Smooth muscle cell (in vitro differentiated cells): ENCODE measurements around the gene NPTX1. TPM values are rescaled to one million over a fixed set of nuclear protein-coding genes. Genes with fewer than 3 reads are reported as not detected.

Source experiments
- DNase-seq: peaks from one replicate; lab custom pipeline; 2025; ENCODE audit not compliant: unreplicated experiment; lab: John Stamatoyannopoulos, UW
- H2AFZ ChIP-seq: fragments of 200-600 bp; sonication (generic); 2 replicates; pipeline ENCODE4 v1.6.0; 2016; ENCODE audit warnings: antibody characterized with exemption, low read depth, mild to moderate bottlenecking
- H3F3A ChIP-seq: fragments of 200-600 bp; sonication (generic); 2 replicates; pipeline ENCODE4 v1.6.0; 2017; ENCODE audit warnings: antibody characterized with exemption, low read depth
- H3K27ac ChIP-seq: fragments of 200-600 bp; sonication (generic); 2 replicates; pipeline ENCODE4 v1.5.1; 2016; ENCODE audit warnings: low read depth, mild to moderate bottlenecking
- H3K27me3 ChIP-seq: fragments of 200-600 bp; sonication (generic); 2 replicates; pipeline ENCODE4 v1.6.1; 2016; ENCODE audit warnings: low read depth, mild to moderate bottlenecking
- H3K36me3 ChIP-seq: fragments of 200-600 bp; sonication (generic); 2 replicates; pipeline ENCODE4 v1.5.1; 2016; ENCODE audit warnings: low read depth
- H3K4me1 ChIP-seq: fragments of 200-600 bp; sonication (generic); 2 replicates; pipeline ENCODE4 v1.5.1; 2016; ENCODE audit warnings: low read depth
- H3K4me2 ChIP-seq: fragments of 200-600 bp; sonication (generic); 2 replicates; pipeline ENCODE4 v1.6.0; 2016; ENCODE audit warnings: mild to moderate bottlenecking
- H3K4me3 ChIP-seq: fragments of 200-600 bp; sonication (generic); 2 replicates; pipeline ENCODE4 v1.5.1; 2016; ENCODE audit warnings: mild to moderate bottlenecking
- H3K79me2 ChIP-seq: fragments of 200-600 bp; sonication (generic); 2 replicates; pipeline ENCODE4 v1.6.0; 2016; ENCODE audit warnings: low read depth, mild to moderate bottlenecking
- H3K9ac ChIP-seq: fragments of 200-600 bp; sonication (generic); 2 replicates; pipeline ENCODE4 v1.6.0; 2016; ENCODE audit warnings: low read depth
- H3K9me3 ChIP-seq: fragments of 200-600 bp; sonication (generic); replicated peaks from 2 replicates; pipeline ENCODE4 v1.5.1; 2016; ENCODE audit warnings: low read depth
- H4K20me1 ChIP-seq: fragments of 200-600 bp; sonication (generic); 2 replicates; pipeline ENCODE4 v1.6.0; 2016; ENCODE audit warnings: low read depth
- WGBS: methylation state at CpG from one replicate; pipeline ENCODE4 v1.1.7; 2016; ENCODE audit warnings: low lambda C conversion rate; 5-methylcytosine and 5-hydroxymethylcytosine counted together
- polyA plus RNA-seq: library from polyadenylated mRNA; unstranded; fragments of >200 nt; fragmentation: Nextera tagmentation; extraction: Ambion mirVana; gene quantifications from 2 replicates; pipeline ENCODE4 v1.2.1, GENCODE V29; 2016
- total RNA-seq: library from RNA; depleted of rRNA; stranded (reverse); fragments of >200 nt; gene quantifications from 2 replicates; pipeline ENCODE4 v1.2.3, GENCODE V29; 2014
- TF ChIP-seq, protein P1 (sequence below): fragments of 200-600 bp; sonication (generic); IDR thresholded peaks from 2 replicates; pipeline ENCODE4 v1.5.1; 2017; ENCODE audit warnings: borderline replicate concordance, mild to moderate bottlenecking, antibody characterized with exemption; ENCODE audit not compliant: insufficient read depth, poor library complexity, severe bottlenecking

Gene NPTX1
- total and polyA plus RNA-seq, 2 experiments from 2014 or later: 1.8 to 5.9 TPM

DNA sequence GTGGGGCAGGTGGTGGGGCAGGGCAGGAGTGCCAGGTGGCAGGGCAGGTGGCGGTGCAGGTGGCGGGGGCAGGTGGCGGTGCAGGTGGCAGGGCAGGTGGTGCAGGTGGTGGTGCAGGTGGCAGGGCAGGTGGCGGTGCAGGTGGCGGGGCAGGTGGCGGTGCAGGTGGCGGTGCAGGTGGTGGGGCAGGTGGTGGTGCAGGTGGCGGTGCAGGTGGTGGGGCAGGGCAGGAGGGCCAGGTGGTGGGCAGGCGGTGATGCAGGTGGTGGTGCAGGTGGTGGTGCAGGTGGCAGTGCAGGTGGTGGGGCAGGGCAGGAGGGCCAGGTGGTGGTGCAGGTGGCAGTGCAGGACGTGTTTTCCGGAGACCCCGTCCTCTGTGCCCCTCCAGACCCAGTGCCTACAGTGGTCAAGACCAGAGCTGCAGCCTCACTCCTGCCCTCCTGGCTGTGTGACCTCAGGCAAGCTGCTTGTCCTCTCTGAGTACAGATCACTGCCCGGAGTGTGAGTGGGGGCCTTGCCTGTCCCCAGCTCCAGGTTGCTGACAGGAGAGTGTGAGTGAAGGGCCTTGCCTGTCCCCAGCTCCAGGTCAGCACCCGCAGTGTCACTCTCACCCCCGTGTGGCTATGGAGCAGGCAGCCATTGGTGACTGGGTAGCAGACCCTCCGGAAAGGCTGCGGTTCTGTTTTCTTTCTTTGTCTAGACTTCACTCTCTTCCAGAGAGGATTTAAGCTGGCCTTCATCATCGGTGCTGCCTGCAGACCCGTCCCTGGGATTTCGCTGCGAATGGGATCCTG lies 16.1 kb upstream of the NPTX1 start:
- no peaks in the 10 kb centered on the region for H3K79me2 ChIP-seq
- H3K4me2 ChIP-seq: no peak overlapping the region
- TF ChIP-seq, protein P1, sequence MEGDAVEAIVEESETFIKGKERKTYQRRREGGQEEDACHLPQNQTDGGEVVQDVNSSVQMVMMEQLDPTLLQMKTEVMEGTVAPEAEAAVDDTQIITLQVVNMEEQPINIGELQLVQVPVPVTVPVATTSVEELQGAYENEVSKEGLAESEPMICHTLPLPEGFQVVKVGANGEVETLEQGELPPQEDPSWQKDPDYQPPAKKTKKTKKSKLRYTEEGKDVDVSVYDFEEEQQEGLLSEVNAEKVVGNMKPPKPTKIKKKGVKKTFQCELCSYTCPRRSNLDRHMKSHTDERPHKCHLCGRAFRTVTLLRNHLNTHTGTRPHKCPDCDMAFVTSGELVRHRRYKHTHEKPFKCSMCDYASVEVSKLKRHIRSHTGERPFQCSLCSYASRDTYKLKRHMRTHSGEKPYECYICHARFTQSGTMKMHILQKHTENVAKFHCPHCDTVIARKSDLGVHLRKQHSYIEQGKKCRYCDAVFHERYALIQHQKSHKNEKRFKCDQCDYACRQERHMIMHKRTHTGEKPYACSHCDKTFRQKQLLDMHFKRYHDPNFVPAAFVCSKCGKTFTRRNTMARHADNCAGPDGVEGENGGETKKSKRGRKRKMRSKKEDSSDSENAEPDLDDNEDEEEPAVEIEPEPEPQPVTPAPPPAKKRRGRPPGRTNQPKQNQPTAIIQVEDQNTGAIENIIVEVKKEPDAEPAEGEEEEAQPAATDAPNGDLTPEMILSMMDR: no peak
- peaks cover 16% of the 10 kb centered on the region for H3K27me3 ChIP-seq
- no peak overlapping the region for H2AFZ ChIP-seq
- no peak overlapping the region for H3K9ac ChIP-seq
- no peak overlapping the region for H3K4me3 ChIP-seq
- no peak for DNase-seq
- H3K27ac ChIP-seq: no peak overlapping the region
- H4K20me1 ChIP-seq: no peaks in the 10 kb centered on the region
- peaks cover 14% of the 10 kb centered on the region for H3K4me1 ChIP-seq
- H3K9me3 ChIP-seq: no peaks in the 10 kb centered on the region
- 78% methylated on average over 9 of the region's 21 CpGs for WGBS
- no peaks in the 10 kb centered on the region for H3K36me3 ChIP-seq
- no peaks in the 10 kb centered on the region for H3F3A ChIP-seq

DNA sequence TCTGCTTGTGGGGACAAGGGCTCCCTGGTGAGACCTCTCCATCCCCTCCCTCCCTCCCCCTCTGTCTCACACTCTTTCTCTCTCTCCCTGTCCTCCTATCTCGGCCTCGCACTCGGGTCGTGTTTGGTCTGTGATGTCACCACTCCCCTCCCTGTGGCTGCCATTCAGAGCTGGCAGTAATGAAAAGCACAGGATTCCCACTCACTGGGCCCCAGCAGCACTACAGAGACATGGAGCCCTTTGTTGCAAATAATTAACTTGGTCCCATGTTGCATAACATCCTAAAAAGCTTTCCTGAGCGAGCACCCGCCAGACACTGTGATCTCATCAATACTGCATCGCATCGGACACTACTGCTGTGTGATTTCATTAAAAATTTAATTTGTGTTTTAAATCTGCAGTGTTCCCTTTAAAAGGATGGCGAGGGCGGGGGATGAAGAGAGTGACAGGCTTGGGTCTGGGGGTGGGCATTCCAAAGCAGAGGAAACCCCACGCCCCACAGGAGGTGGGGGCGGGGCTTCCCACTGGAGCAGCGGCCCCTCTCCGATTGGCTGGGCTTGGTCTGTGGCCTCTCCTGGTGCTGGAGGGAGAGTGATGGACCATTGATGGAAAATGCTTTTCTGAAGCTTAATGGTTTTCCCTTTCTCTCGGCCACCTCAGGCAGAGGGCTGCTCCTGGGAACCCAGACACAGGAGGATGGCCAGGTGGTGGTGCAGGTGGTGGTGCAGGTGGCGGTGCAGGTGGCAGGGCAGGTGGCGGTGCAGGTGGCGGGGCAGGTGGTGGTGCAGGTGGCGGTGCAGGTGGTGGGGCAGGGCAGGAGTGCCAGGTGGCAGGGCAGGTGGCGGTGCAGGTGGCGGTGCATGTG lies 15.3 kb upstream of the NPTX1 start:
- H3K4me1 ChIP-seq: peaks cover 14% of the 10 kb centered on the region
- H3K9ac ChIP-seq: no peak overlapping the region
- H3K79me2 ChIP-seq: no peaks in the 10 kb centered on the region
- H2AFZ ChIP-seq: no peak overlapping the region
- TF ChIP-seq, protein P1: no peak
- no peak overlapping the region for H3K4me2 ChIP-seq
- H3K27me3 ChIP-seq: peaks cover 24% of the 10 kb centered on the region
- H3K36me3 ChIP-seq: no peaks in the 10 kb centered on the region
- no peaks in the 10 kb centered on the region for H4K20me1 ChIP-seq
- H3K4me3 ChIP-seq: no peak overlapping the region
- H3F3A ChIP-seq: no peaks in the 10 kb centered on the region
- WGBS: 55% methylated on average over 18 of the region's 21 CpGs
- H3K9me3 ChIP-seq: no peaks in the 10 kb centered on the region
- no peak for DNase-seq
- H3K27ac ChIP-seq: no peak overlapping the region

DNA sequence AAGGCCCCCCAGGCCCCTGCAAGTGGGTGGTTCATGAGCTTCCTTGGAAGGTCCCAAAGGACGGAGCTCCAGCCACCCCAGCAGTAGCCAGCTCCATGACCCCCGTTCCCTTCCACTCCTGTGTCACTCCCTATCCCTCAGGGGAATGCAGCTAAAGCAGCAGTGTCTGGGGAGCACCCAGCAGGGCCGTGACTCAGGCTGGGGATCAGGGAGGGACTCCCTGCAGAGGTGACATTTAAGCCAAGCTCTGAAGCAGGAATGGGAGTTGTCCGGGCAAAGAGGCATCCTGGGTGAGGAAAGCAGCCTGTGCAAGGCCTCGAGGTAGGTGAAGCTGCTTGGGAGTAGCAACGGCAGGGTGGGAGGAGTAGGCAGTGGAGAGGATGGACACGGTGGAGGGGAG lies 11.1 kb upstream of the NPTX1 start:
- Histone ChIP-seq H3K79me2 (no peaks in the 10 kb centered on the region), H3K4me3 (no peak overlapping the region), H3K27ac (no peak overlapping the region), H4K20me1 (no peaks in the 10 kb centered on the region), H3F3A (no peaks in the 10 kb centered on the region), H3K9me3 (no peaks in the 10 kb centered on the region), H3K9ac (no peak overlapping the region), H2AFZ (no peak overlapping the region), H3K4me2 (no peak overlapping the region), H3K4me1 (peaks cover 10% of the 10 kb centered on the region), H3K27me3 (peaks cover 52% of the 10 kb centered on the region), H3K36me3 (no peaks in the 10 kb centered on the region)
- DNase-seq: no peak
- 81% methylated on average over 7 of the region's 7 CpGs for WGBS
- TF ChIP-seq, protein P1: no peak
